Activated T-helper 2 cell treated with anti-CD3 and anti-CD28 coated beads, Interferon-gamma antibody, Interleukin-2, Interleukin-4, amounts not matched to agents 10 μg/mL and 5 μg/mL and 100 μg/mL, durations not matched to agents 14 hours and 24 hours and 36 hours (primary cell): ENCODE measurements around the gene ALDH5A1. TPM values are rescaled to one million over a fixed set of nuclear protein-coding genes. Genes with fewer than 3 reads are reported as not detected.

ENCODE experiments used
- DNase-seq: peaks from one replicate; pipeline ENCODE4 v3.0.0; 2021; ENCODE audit warnings: low spot score
- H3K27ac Mint-ChIP-seq: one replicate; pipeline ENCODE4 v1.8.0; 2021; ENCODE audit warnings: mixed read lengths
- H3K27me3 Mint-ChIP-seq: one replicate; pipeline ENCODE4 v1.8.0; 2021; ENCODE audit warnings: low read depth, mixed read lengths
- H3K36me3 Mint-ChIP-seq: one replicate; pipeline ENCODE4 v1.8.0; 2021; ENCODE audit warnings: low read depth, mixed read lengths
- H3K4me1 Mint-ChIP-seq: one replicate; pipeline ENCODE4 v1.8.0; 2021; ENCODE audit warnings: low read depth, mixed read lengths
- H3K4me3 Mint-ChIP-seq: one replicate; pipeline ENCODE4 v1.8.0; 2021; ENCODE audit warnings: low read depth, mild to moderate bottlenecking, moderate library complexity, mixed read lengths
- H3K9me3 Mint-ChIP-seq: one replicate; pipeline ENCODE4 v1.8.0; 2021; ENCODE audit warnings: mixed read lengths
- intact Hi-C: fragments of 100-400 bp; cut with micrococcal nuclease; formaldehyde crosslinking; loops from one replicate; pipeline ENCODE4 v1.15.1; 2023
- total RNA-seq: library from RNA; stranded (reverse); gene quantifications from 2 replicates; pipeline ENCODE4 v1.2.3, GENCODE V29; 2022

ALDH5A1 gene
- total RNA-seq, 1 donor from 2014 or later: 11.4 TPM

DNA sequence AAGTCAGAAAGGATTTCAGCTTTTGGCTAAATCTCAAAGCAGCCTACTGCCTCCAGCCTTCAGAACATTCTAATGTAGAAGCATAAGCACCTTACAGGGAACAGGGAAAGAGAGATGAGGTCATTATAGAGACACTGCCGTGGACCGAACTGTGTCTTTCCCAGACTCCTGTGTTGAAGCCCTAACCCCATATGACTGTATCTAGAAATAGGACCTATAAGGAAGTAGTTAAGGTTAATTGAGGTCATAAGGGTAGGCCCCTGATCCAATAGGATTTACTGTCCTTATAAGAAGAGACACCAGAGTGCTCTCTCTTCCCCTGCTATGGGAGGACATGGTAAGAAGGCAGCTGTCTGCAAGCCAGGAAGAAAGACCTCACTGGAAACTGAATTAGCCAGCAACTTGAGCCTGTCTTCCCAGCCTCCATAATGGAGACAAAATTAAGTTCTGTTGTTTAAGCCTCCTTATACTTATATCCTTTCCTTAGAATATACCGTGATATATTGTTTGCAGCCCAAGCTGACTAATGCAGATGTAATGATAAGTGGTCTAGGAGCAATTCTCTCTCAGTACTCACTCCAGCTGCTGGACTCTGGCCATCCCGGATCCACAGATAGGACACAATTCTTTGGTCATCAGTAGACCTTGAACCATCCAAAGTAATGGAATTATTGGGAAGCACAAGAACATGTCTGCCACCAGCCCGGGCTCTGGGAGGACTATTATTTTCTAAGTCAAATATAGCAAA is 71.4 kb downstream of the ALDH5A1 start:
- DNase-seq: no peak
- Mint-ChIP-seq H3K4me1 (no peaks in the 10 kb centered on the region), H3K4me3 (no peak overlapping the region), H3K27ac (no peak overlapping the region), H3K36me3 (no peaks in the 10 kb centered on the region), H3K9me3 (no peaks in the 10 kb centered on the region), H3K27me3 (peaks cover 1% of the 10 kb centered on the region)
- intact Hi-C loops: no loop called here

DNA sequence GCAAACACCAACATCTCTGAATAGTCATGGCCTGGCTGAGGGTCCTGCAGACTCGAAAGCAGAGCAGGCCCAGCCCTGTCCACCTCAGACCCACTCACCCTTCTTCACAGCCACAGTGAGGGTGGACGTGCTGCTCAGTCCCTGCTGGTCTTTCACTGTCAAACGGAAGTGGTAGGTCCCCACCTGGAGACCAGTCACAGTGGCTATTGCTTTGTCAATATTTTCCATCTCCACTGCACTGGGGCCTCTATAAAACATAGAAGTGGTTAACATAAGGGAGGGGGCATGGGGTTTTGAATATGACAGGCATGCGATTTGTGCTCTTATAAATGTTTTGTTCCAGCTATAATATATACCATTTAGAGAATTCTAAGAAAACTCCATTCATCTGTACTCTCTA is 73.9 kb downstream of the ALDH5A1 start:
- DNase-seq: no peak
- no peak overlapping the region for H3K27ac Mint-ChIP-seq
- H3K9me3 Mint-ChIP-seq: no peaks in the 10 kb centered on the region
- intact Hi-C loops: no loop called here
- no peaks in the 10 kb centered on the region for H3K36me3 Mint-ChIP-seq
- H3K4me1 Mint-ChIP-seq: no peaks in the 10 kb centered on the region
- H3K27me3 Mint-ChIP-seq: peaks cover 10% of the 10 kb centered on the region
- H3K4me3 Mint-ChIP-seq: no peak overlapping the region

DNA sequence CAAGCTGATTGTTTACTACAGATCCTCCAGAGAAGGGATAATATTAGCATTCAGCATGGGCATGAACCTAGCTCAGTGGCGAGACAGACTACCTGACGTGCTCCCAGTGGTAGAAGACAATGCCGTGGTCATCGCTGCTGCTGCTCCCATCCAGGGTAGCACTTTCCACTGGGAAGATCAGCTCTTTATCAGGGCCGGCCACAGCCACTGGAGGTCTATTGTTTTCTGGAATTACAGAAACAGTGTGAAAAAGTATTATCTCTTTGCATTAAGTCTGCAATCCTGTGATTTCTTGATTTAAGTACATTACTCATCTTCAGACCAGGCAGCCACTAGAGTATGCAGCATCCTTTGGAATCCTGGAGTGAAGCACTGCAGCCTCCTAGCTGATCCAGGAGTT is 75.0 kb downstream of the ALDH5A1 start:
- Mint-ChIP-seq H3K27me3 (peaks cover 10% of the 10 kb centered on the region), H3K27ac (no peak overlapping the region), H3K4me1 (no peaks in the 10 kb centered on the region), H3K36me3 (no peaks in the 10 kb centered on the region), H3K4me3 (no peak overlapping the region), H3K9me3 (no peaks in the 10 kb centered on the region)
- intact Hi-C loops: no loop called here
- no peak for DNase-seq

DNA sequence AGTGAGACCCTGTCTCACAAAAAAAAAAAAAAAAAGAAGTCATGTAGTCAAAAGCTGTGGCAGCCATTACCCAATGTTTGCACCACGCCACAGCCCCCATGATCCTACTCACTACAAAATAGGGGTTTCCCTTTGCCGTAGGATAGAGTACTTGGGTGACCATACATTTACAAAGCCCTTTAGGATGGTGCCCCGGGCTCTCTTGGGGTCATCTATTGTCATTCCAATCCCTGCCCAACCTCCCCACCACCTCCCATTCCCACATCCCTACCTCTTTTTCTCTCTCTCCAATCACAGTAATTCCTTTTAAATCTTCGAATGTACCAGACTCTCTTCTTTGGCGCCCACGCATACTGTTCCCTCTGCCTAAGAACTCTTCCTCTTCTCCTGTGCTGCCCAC is 76.6 kb downstream of the ALDH5A1 start:
- Mint-ChIP-seq H3K27ac (no peak overlapping the region), H3K27me3 (peaks cover 10% of the 10 kb centered on the region), H3K4me3 (no peak overlapping the region), H3K36me3 (no peaks in the 10 kb centered on the region), H3K9me3 (no peaks in the 10 kb centered on the region), H3K4me1 (no peaks in the 10 kb centered on the region)
- no peak for DNase-seq
- intact Hi-C loops: no loop called here

DNA sequence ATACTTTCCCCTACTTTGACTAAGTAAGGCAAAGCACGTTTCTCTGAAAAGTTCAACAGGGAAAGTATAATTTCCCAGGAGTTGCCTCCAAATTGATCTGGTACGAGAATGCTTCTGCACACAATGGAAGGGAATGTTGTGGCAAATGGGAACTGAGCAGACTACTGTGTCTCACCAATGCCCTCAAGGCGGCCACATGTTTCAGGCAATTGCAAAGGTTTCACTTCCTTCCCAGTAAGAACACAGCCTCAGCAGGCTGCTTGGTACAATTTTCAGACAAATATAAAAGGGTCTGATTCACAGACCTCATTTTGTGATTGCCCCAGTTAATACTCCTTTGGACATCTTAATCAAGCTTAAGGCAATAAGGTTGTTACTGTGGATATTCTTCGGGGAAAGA is 80.0 kb downstream of the ALDH5A1 start:
- Mint-ChIP-seq H3K9me3 (no peaks in the 10 kb centered on the region), H3K27me3 (peaks cover 11% of the 10 kb centered on the region)
- intact Hi-C loops: no loop called here

DNA sequence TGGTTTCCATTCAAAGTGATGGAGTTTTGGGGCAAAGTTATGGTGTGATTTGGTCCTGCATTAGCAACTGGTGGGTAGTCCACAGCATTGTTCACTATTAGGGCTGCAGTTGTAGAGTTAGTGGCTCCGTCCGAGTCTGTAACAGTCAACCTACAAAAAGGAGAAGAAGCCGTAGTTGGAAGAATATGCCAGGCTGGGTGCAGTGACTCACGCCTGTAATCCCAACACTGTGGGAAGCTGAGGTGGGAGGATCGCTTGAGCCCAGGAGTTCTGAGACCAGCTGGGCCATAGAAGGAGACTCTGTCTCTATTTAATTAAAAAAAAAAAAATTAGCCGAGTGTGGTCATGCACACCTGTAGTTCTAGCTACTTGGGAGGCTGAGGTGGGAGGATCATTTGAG is 81.7 kb downstream of the ALDH5A1 start:
- Mint-ChIP-seq H3K9me3 (no peaks in the 10 kb centered on the region), H3K36me3 (no peaks in the 10 kb centered on the region), H3K4me3 (no peak overlapping the region), H3K27ac (no peak overlapping the region), H3K4me1 (no peaks in the 10 kb centered on the region), H3K27me3 (peaks cover 11% of the 10 kb centered on the region)
- DNase-seq: no peak
- intact Hi-C loops: no loop called here

More for the DNA sequence above, 80.0 kb downstream of the ALDH5A1 start:
- Mint-ChIP-seq H3K27ac (no peak overlapping the region), H3K4me1 (no peaks in the 10 kb centered on the region), H3K4me3 (no peak overlapping the region), H3K36me3 (no peaks in the 10 kb centered on the region)
- DNase-seq: no peak

DNA sequence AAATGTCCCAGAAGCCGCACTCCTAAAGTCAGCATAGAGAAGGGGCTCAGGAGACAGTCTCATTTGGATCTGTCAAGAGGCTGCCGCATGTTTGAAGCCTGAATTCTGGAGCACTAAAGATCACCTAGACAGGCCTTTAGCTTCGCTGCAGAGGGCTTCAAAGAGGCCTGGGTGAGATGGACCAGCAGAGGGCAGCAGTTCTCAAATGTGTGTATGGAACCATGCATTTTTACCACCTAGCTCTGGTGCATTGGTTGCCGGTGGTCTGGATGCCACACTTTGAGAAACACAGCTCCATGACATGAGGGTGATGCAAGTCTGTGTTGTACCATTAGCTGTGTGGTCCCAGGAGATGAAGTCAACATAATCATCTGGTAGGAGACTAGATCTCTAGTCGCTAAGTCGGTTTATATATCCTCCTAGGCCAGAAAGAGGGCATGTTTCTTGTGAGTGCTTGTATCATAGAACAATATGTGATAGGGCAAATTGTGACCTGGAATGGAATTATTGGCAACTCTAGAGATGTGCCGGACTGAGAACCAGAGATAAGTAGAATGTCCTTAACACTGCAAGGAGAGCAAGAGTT is 86.4 kb downstream of the ALDH5A1 start:
- DNase-seq: peak; percentile 52
- Mint-ChIP-seq H3K27me3 (peaks cover 8% of the 10 kb centered on the region), H3K36me3 (no peaks in the 10 kb centered on the region), H3K4me1 (peaks cover 5% of the 10 kb centered on the region), H3K27ac (no peak overlapping the region), H3K9me3 (no peaks in the 10 kb centered on the region), H3K4me3 (no peak overlapping the region)
- intact Hi-C loops: loop anchor here (1.0 to 5.0 kb wide), 3 partner anchors 54 to 436 kb away; no protein-coding TSS in a partner anchor

DNA sequence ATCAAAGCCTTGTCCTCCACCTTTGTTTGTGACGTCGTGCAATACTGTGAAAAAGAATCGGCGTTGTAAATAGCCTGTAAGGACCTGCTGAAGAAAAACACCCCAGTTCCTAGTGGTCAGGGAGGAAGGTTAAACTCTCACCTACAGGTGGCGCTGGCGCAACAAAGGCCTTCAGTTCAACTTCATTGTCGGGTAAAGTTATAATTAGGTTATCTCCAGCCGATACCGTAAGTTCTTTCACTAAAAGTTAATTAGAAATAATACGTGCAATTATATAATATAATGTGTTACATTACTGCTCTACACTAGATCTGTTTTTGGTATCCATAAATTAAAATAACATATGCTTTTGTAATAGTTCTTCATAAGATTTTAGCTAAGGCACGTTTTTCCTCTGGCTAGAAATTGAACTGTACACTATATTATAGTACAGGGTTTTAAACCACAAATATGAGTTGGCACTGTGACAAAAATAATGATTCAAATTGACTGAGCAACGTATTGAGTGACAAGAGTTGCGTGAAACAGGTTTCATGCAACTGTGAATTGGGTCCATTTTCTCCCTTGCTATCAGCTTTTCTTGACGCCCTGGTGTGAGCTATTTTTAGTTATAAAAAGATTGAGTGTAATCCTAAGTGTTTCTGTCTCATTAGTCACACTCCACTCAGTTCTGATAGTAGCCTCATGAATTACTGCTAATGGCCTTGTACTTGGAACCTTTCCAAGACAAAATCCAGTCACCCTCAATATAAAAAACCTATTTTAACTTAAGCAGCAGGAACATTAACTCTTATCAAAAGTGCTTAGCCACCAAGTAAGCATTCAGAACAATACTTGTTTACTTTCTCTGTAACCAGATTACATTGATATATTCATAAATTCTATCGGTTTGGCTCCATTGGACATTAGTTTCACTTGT is 89.0 kb downstream of the ALDH5A1 start:
- Mint-ChIP-seq H3K4me3 (no peak overlapping the region), H3K27me3 (peaks cover 15% of the 10 kb centered on the region), H3K36me3 (no peaks in the 10 kb centered on the region), H3K27ac (no peak overlapping the region), H3K9me3 (no peaks in the 10 kb centered on the region), H3K4me1 (peaks cover 5% of the 10 kb centered on the region)
- peak; percentile 50 for DNase-seq
- intact Hi-C loops: loop anchor here (1.0 to 5.0 kb wide), 4 partner anchors 56 to 487 kb away; no protein-coding TSS in a partner anchor

DNA sequence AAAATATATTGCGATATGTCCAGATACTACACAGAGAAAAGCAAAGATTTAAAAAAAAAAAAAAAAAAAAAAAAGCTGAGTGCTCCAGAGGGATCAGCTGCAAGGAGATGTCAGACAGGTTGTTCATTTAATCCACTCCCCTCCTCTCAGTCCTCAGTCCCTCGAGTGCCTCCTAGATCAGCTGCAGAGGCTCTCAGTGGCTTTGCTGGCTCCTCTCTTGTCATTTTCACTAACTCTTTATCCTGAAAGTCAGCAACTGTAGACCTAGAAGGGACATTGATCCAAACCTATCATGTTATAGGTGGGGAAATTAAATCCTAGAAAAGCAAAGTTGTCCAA is 89.6 kb downstream of the ALDH5A1 start:
- DNase-seq: no peak
- Mint-ChIP-seq H3K9me3 (no peaks in the 10 kb centered on the region), H3K36me3 (no peaks in the 10 kb centered on the region), H3K4me1 (peaks cover 5% of the 10 kb centered on the region), H3K4me3 (no peak overlapping the region), H3K27me3 (peaks cover 16% of the 10 kb centered on the region), H3K27ac (no peak overlapping the region)
- intact Hi-C loops: loop anchor here (5.0 kb wide), 2 partner anchors 57 to 433 kb away; no protein-coding TSS in a partner anchor

Other genes with a start within 250 kb of the ALDH5A1 start
- not detected in 2 replicates for gene DCDC2, start 136.9 kb upstream of the ALDH5A1 start, total RNA-seq
- gene MRS2, start 92.0 kb upstream of the ALDH5A1 start, total RNA-seq: 30.5 and 31.1 TPM in 2 replicates
- 0.39 and 0.48 TPM in 2 replicates for gene GPLD1, start 5.4 kb upstream of the ALDH5A1 start, total RNA-seq
- not detected in 2 replicates for gene KIAA0319, start 151.2 kb downstream of the ALDH5A1 start, total RNA-seq
- gene TDP2, start 171.9 kb downstream of the ALDH5A1 start, total RNA-seq: 45.6 and 47.0 TPM in 2 replicates
- 30.2 and 36.6 TPM in 2 replicates for gene ACOT13, start 172.1 kb downstream of the ALDH5A1 start, total RNA-seq
- gene C6orf62, start 224.2 kb downstream of the ALDH5A1 start, total RNA-seq: 117 and 122 TPM in 2 replicates